ENCODE results near the gene PIK3C2G. TPM values are rescaled to one million over a fixed set of nuclear protein-coding genes. Genes with fewer than 3 reads are reported as not detected.

Gene PIK3C2G
- total and polyA plus RNA-seq, 4 donors: 4.9 to 40.1 (median 19.4) TPM

DNA sequence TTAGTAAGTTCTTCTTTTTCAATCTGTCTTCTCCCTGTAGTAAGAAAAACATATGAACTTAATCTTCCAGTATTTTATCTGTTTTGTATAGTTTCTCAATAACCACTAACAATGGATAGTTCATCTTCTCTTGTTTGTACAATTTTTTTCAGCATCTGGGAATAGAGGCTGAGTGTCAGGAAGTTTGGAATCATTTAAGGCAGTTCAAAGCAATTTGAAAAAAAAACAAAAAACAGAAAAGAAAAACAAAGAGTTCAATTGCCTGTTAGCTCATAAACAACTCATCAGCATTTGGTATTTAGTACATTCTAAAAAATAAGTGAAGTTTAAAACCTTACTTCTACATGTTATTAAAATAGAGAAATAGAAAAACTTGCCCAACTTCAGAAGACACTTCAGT is 359.7 kb downstream of the PIK3C2G start:
- no peak for TF ChIP-seq RAD21 (IDR thresholded peaks at IDR 0.05)
- no peak for TF ChIP-seq EGR1 (IDR thresholded peaks at IDR 0.05; ENCODE audit: low read depth in 2 of 2)
- no peak for TF ChIP-seq JUND (IDR thresholded peaks at IDR 0.05)
- TF ChIP-seq NR2F2 (IDR thresholded peaks at IDR 0.05): no peak
- TF ChIP-seq, protein P1, sequence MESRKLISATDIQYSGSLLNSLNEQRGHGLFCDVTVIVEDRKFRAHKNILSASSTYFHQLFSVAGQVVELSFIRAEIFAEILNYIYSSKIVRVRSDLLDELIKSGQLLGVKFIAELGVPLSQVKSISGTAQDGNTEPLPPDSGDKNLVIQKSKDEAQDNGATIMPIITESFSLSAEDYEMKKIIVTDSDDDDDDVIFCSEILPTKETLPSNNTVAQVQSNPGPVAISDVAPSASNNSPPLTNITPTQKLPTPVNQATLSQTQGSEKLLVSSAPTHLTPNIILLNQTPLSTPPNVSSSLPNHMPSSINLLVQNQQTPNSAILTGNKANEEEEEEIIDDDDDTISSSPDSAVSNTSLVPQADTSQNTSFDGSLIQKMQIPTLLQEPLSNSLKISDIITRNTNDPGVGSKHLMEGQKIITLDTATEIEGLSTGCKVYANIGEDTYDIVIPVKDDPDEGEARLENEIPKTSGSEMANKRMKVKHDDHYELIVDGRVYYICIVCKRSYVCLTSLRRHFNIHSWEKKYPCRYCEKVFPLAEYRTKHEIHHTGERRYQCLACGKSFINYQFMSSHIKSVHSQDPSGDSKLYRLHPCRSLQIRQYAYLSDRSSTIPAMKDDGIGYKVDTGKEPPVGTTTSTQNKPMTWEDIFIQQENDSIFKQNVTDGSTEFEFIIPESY (IDR thresholded peaks at IDR 0.05): no peak
- TF ChIP-seq, protein P2, sequence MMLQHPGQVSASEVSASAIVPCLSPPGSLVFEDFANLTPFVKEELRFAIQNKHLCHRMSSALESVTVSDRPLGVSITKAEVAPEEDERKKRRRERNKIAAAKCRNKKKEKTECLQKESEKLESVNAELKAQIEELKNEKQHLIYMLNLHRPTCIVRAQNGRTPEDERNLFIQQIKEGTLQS (IDR thresholded peaks at IDR 0.05): no peak
- no peak for TF ChIP-seq FOXA1 (IDR thresholded peaks at IDR 0.05)
- no peak for TF ChIP-seq GABPA (IDR thresholded peaks at IDR 0.05 in 1 of 2, conservative IDR thresholded peaks at IDR 0.05 in 1 of 2)
- TF ChIP-seq HNF4A (conservative IDR thresholded peaks at IDR 0.05): no peak
- TF ChIP-seq, protein P3, sequence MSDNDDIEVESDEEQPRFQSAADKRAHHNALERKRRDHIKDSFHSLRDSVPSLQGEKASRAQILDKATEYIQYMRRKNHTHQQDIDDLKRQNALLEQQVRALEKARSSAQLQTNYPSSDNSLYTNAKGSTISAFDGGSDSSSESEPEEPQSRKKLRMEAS (IDR thresholded peaks at IDR 0.05): no peak
- no peak for TF ChIP-seq HNF4G (IDR thresholded peaks at IDR 0.05)
- no peak for TF ChIP-seq TAF1 (conservative IDR thresholded peaks at IDR 0.05)
- TF ChIP-seq SP1 (IDR thresholded peaks at IDR 0.05): no peak
- TF ChIP-seq, protein P4, sequence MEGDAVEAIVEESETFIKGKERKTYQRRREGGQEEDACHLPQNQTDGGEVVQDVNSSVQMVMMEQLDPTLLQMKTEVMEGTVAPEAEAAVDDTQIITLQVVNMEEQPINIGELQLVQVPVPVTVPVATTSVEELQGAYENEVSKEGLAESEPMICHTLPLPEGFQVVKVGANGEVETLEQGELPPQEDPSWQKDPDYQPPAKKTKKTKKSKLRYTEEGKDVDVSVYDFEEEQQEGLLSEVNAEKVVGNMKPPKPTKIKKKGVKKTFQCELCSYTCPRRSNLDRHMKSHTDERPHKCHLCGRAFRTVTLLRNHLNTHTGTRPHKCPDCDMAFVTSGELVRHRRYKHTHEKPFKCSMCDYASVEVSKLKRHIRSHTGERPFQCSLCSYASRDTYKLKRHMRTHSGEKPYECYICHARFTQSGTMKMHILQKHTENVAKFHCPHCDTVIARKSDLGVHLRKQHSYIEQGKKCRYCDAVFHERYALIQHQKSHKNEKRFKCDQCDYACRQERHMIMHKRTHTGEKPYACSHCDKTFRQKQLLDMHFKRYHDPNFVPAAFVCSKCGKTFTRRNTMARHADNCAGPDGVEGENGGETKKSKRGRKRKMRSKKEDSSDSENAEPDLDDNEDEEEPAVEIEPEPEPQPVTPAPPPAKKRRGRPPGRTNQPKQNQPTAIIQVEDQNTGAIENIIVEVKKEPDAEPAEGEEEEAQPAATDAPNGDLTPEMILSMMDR (IDR thresholded peaks at IDR 0.05; ENCODE audit: low read depth, low read length, missing input control): no peak
- TF ChIP-seq, protein P5, sequence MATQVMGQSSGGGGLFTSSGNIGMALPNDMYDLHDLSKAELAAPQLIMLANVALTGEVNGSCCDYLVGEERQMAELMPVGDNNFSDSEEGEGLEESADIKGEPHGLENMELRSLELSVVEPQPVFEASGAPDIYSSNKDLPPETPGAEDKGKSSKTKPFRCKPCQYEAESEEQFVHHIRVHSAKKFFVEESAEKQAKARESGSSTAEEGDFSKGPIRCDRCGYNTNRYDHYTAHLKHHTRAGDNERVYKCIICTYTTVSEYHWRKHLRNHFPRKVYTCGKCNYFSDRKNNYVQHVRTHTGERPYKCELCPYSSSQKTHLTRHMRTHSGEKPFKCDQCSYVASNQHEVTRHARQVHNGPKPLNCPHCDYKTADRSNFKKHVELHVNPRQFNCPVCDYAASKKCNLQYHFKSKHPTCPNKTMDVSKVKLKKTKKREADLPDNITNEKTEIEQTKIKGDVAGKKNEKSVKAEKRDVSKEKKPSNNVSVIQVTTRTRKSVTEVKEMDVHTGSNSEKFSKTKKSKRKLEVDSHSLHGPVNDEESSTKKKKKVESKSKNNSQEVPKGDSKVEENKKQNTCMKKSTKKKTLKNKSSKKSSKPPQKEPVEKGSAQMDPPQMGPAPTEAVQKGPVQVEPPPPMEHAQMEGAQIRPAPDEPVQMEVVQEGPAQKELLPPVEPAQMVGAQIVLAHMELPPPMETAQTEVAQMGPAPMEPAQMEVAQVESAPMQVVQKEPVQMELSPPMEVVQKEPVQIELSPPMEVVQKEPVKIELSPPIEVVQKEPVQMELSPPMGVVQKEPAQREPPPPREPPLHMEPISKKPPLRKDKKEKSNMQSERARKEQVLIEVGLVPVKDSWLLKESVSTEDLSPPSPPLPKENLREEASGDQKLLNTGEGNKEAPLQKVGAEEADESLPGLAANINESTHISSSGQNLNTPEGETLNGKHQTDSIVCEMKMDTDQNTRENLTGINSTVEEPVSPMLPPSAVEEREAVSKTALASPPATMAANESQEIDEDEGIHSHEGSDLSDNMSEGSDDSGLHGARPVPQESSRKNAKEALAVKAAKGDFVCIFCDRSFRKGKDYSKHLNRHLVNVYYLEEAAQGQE (IDR thresholded peaks at IDR 0.05): no peak
- TF ChIP-seq YY1 (IDR thresholded peaks at IDR 0.05): no peak
- TF ChIP-seq FOXA2 (IDR thresholded peaks at IDR 0.05): no peak
- Histone ChIP-seq H3K27me3 (ENCODE audit: control insufficient read depth in 4 of 4, insufficient read depth in 4 of 4, low read length in 3 of 4) (no peaks in the 10 kb centered on the region), H3K9ac (ENCODE audit: low read depth in 1 of 2, low read length in 2 of 2) (no peak overlapping the region), H3K9me3 (ENCODE audit: control insufficient read depth in 4 of 4, low read length in 3 of 4) (no peaks in the 10 kb centered on the region), H3K4me1 (ENCODE audit: control insufficient read depth in 4 of 4, insufficient read depth in 4 of 4, low read length in 3 of 4) (no peaks in the 10 kb centered on the region), H3K36me3 (ENCODE audit: control insufficient read depth in 4 of 4, insufficient read depth in 3 of 4, low read depth in 1 of 4, low read length in 3 of 4) (no peaks in the 10 kb centered on the region), H3K4me3 (ENCODE audit: low read depth in 1 of 3, low read length in 3 of 3) (no peak overlapping the region), H3K27ac (ENCODE audit: low read depth in 1 of 2, low read length in 2 of 2) (no peak overlapping the region)
- no peak for DNase-seq (ENCODE audit: low spot score)

DNA sequence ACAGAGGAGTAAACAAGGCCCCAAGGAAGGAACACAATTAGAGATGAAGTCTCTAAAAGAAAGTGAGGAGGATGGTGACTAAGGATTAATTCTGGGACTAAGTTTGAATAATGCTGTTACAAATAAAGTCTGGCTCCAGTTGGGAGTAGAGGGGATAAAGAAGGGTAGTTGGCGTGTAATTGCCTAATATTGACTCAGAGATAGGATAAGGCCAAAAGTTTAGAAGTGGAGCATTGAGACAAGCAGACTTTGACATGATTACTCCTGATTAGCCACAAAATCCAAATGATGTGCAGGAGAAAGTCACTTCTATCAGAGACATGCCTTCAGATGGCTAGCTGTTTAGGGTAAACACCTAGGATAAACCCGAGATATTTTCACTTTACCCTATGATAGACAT is 368.1 kb downstream of the PIK3C2G start:
- no peak for DNase-seq (ENCODE audit: low spot score)
- H3K27me3 ChIP-seq (ENCODE audit: control insufficient read depth in 4 of 4, insufficient read depth in 4 of 4, low read length in 3 of 4): no peaks in the 10 kb centered on the region
- no peak overlapping the region for H3K27ac ChIP-seq (ENCODE audit: low read depth in 1 of 2, low read length in 2 of 2)
- 46% methylated on average over 2 of the region's 2 CpGs for WGBS
- no peak overlapping the region for H3K4me3 ChIP-seq (ENCODE audit: low read depth in 1 of 3, low read length in 3 of 3)
- peak; percentile 22 to 71 for TF ChIP-seq HNF4A (conservative IDR thresholded peaks at IDR 0.05)
- TF ChIP-seq, protein P5 (IDR thresholded peaks at IDR 0.05): no peak
- TF ChIP-seq RXRA (IDR thresholded peaks at IDR 0.05): peak in 1 of 2 donors; percentile 57
- H3K36me3 ChIP-seq (ENCODE audit: control insufficient read depth in 4 of 4, insufficient read depth in 3 of 4, low read depth in 1 of 4, low read length in 3 of 4): no peaks in the 10 kb centered on the region
- peaks cover 0 to 3% (median 0%) of the 10 kb centered on the region in 4 donors for H3K9me3 ChIP-seq (ENCODE audit: control insufficient read depth in 4 of 4, low read length in 3 of 4)
- peaks cover 0 to 7% (median 3%) of the 10 kb centered on the region in 4 donors for H3K4me1 ChIP-seq (ENCODE audit: control insufficient read depth in 4 of 4, insufficient read depth in 4 of 4, low read length in 3 of 4)
- H3K9ac ChIP-seq (ENCODE audit: low read depth in 1 of 2, low read length in 2 of 2): no peak overlapping the region
